GM18951 (cell line): ENCODE data around the gene RBM28.

Source experiments
- POLR2A ChIP-seq: IDR thresholded peaks from 4 replicates; pipeline ENCODE4 v1.6.1; 2011; ENCODE audit warnings: mild to moderate bottlenecking; ENCODE audit not compliant: insufficient read length, insufficient read depth; ENCODE audit errors: extremely low read depth
- in situ Hi-C: fragments of 300-500 bp; cut with MboI; formaldehyde crosslinking; loops from one replicate; pipeline ENCODE4 v1.12.0; 2022; ENCODE audit warnings: low sequenced_read_pairs, mixed read lengths, inconsistent platforms; ENCODE audit not compliant: unreplicated experiment

The RBM28 gene

GRCh38 chr7:128265156-128265905 is 78.4 kb downstream of the RBM28 start:
- TF ChIP-seq POLR2A: no peak
- in situ Hi-C loops: no loop called here

GRCh38 chr7:128264477-128264876 is 79.2 kb downstream of the RBM28 start:
- TF ChIP-seq POLR2A: no peak
- in situ Hi-C loops: no loop called here

DNA sequence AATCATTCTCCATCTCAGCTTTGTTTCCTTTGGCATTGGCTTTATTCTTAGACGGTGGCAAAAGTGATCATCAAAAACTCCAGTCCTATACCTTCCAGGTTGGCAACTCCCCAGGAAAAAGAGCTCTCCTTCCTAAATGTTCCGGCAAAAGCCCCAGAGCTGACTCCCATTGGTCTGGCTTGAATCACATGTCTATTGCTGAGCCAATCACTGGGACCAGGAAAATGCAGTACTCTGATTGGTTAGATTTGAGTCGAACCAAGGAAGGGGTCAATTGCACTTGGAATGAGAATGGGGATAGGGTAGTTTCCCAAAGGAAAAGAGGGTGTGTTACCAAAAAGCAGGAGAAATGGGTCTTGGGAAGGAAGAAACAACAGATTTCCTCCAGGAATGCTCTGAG is 80.3 kb downstream of the RBM28 start:
- no peak for TF ChIP-seq POLR2A
- in situ Hi-C loops: no loop called here

DNA sequence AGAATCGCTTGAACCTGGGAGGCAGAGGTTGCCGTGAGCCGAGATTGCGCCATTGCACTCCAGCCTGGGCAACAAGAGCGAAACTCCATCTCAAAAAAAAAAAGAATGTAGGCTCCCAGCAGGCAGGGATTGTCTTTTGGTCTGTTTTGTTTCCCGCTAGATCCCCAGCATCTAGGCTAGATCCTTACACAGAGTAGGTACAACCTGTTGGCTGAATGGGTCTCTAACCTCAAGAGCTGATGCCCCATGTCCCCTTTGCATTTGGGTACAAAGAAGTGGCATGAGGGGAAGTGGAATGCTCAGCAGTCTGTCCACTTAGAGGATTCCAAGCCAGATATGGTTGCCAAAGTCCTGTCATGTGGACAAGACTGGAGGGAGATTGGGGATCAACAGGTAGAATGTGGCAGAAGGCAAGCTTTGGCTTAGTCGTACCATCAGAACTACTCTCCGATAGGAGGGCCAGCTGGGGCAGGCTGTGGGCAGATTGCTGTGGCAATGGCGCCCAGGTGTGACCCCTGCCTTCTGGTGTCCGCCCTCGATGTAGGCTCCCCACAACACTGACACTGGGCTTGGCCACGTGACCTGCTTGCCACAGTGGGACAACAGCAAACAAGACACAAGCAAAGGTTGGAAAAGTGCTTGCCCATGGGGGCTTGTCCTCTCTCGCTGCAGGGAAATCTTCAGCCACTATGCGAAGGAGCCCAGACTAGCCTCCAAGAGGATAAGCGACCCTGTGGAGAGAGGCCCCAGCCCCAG is 81.3 kb downstream of the RBM28 start:
- TF ChIP-seq POLR2A: no peak
- in situ Hi-C loops: no loop called here

- TF ChIP-seq POLR2A: no peak
- in situ Hi-C loops: no loop called here
These were observed 83.5 kb downstream of the RBM28 start for GRCh38 chr7:128260069-128260795.

DNA sequence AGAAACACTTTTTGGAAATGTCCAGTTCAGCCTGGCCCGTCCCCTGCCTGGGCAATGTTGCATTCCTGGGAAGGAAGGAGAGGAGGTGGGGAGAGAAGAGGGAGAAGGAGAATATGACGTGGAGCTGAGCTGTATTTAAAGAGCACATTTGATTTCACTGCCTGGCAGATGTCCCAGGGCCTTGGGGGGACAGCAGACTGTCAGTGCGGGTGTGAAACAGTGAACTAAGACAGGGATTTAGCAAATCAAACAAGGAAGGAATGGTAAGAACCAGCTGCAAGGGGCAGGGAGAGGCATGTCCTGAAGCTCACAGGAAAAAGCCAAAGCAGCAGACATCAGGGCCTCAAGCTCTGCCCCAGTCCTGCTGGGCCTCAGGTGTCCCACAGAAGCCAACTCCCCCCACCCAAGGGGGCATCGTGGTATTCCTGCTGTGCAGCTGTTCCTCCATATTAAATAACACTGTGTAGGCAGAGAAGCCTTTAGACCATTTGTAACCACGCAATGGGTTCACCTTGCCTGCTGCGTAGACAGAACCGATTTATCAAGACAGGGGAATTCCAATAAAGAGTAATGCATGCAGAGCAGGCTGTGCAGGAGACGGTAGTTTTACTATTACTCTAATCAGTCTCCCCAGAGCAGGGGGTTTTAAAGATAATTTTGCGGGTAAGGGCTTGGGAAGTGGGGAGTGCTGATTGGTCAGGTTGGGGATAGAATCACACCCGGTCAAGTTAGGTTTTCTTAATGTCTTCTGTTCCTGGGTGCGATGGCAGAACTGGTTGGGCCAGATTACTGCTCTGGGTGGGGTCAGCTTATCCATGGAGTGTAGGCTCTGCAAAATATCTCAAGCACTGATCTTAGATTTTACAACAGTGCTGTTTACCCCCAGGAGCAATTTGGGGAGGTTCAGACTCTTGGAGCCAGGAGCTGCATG is 84.3 kb downstream of the RBM28 start:
- no peak for TF ChIP-seq POLR2A
- in situ Hi-C loops: no loop called here

DNA sequence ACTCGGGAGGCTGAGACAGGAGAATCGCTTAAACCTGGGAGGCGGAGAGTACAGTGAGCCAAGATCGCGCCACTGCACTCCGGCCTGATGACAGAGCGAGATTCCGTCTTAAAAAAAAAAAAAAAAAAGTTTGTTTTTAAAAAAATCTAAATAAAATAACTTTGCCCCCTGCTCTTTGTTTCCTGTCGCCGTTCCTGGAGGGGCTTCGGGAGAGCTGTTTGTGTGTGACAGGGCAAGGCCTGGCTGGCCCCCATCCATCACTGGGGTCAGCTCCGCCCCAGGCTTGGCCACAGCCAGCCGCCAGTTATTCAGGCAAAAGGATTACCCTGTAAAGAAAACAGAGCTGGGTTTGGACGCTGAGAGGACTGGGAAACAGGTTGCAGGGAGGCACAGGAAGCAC is 86.2 kb downstream of the RBM28 start:
- in situ Hi-C loops: no loop called here
- TF ChIP-seq POLR2A: no peak

GRCh38 chr7:128255271-128255670 is 88.4 kb downstream of the RBM28 start:
- no peak for TF ChIP-seq POLR2A

DNA sequence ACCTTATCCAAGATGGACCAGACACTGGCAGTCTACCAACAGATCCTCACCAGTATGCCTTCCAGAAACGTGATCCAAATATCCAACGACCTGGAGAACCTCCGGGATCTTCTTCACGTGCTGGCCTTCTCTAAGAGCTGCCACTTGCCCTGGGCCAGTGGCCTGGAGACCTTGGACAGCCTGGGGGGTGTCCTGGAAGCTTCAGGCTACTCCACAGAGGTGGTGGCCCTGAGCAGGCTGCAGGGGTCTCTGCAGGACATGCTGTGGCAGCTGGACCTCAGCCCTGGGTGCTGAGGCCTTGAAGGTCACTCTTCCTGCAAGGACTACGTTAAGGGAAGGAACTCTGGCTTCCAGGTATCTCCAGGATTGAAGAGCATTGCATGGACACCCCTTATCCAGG is 89.2 kb downstream of the RBM28 start:
- in situ Hi-C loops: no loop called here
- TF ChIP-seq POLR2A: no peak

More at GRCh38 chr7:128255271-128255670, 88.4 kb downstream of the RBM28 start:
- in situ Hi-C loops: no loop called here

GRCh38 chr7:128253701-128254100 is 90.0 kb downstream of the RBM28 start:
- TF ChIP-seq POLR2A: no peak
- in situ Hi-C loops: no loop called here

DNA sequence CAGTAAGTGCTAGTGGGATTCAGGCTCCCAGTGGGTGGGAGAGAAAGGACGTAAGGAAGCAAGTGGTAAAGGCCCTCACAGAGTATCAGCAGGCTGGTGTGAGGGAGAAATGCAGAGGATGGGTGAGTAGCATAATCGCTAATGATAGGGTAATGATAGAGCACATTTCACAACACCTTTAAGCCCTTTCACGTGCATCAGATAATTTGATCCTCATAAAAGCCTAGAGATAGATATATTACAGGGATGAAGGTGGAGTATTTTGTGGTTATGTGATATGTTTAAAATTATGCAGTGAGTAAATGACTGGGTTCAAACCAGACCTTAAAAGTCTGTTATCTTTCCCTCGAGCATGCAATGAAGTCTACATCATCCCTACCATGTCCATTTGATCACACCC is 92.4 kb downstream of the RBM28 start:
- no peak for TF ChIP-seq POLR2A
- in situ Hi-C loops: no loop called here
